ENCODE data around the gene KBTBD4. TPM values are rescaled to one million over a fixed set of nuclear protein-coding genes. Genes with fewer than 3 reads are reported as not detected.

KBTBD4 gene
- total RNA-seq, 1 donor from 2014 or later = 12.9 TPM

GRCh38 chr11:47587723-47588326, 9.1 kb upstream of the KBTBD4 start:
- Mint-ChIP-seq H3K4me1 (ENCODE audit: low read depth) (no peaks in the 10 kb centered on the region), H3K9me3 (ENCODE audit: low read depth) (no peaks in the 10 kb centered on the region), H3K4me3 (ENCODE audit: unreplicated experiment) (no peak overlapping the region), H3K27me3 (ENCODE audit: low read depth) (peaks cover 10% of the 10 kb centered on the region), H3K27ac (ENCODE audit: unreplicated experiment) (no peak overlapping the region), H3K36me3 (ENCODE audit: low read depth) (peaks cover 13% of the 10 kb centered on the region)
- peak; percentile 89 for DNase-seq (ENCODE audit: low spot score)
- no peak for TF ChIP-seq CTCF (IDR thresholded peaks at IDR 0.05)

GRCh38 chr11:47587039-47587716, 8.4 kb upstream of the KBTBD4 start:
- DNase-seq (ENCODE audit: low spot score) = peak; percentile 83
- Mint-ChIP-seq H3K27me3 (ENCODE audit: low read depth) (peaks cover 3% of the 10 kb centered on the region), H3K36me3 (ENCODE audit: low read depth) (peaks cover 19% of the 10 kb centered on the region), H3K4me1 (ENCODE audit: low read depth) (no peaks in the 10 kb centered on the region), H3K4me3 (ENCODE audit: unreplicated experiment) (no peak overlapping the region), H3K9me3 (ENCODE audit: low read depth) (no peaks in the 10 kb centered on the region), H3K27ac (ENCODE audit: unreplicated experiment) (no peak overlapping the region)
- no peak for TF ChIP-seq CTCF (IDR thresholded peaks at IDR 0.05)

- H3K4me1 Mint-ChIP-seq (ENCODE audit: low read depth) = no peaks in the 10 kb centered on the region
- H3K27me3 Mint-ChIP-seq (ENCODE audit: low read depth) = no peaks in the 10 kb centered on the region
- peak; percentile 67 for DNase-seq (ENCODE audit: low spot score)
- no peak for TF ChIP-seq CTCF (IDR thresholded peaks at IDR 0.05)
- H3K9me3 Mint-ChIP-seq (ENCODE audit: low read depth) = no peaks in the 10 kb centered on the region
- H3K27ac Mint-ChIP-seq (ENCODE audit: unreplicated experiment) = no peak within 1 kb of the TSS
- peaks cover 19% of the 10 kb centered on the region for H3K36me3 Mint-ChIP-seq (ENCODE audit: low read depth)
- H3K4me3 Mint-ChIP-seq (ENCODE audit: unreplicated experiment) = no peak within 1 kb of the TSS
Measured at GRCh38 chr11:47586098-47586855, 7.5 kb upstream of the KBTBD4 start, which contains the start of gene FAM180B. Gene FAM180B, plus strand, starts transcription at chr11:47586678. Its CDS starts 91 bp downstream, at chr11:47586769.

- Mint-ChIP-seq H3K27ac (ENCODE audit: unreplicated experiment) (no peak overlapping the region), H3K4me1 (ENCODE audit: low read depth) (peaks cover 15% of the 10 kb centered on the region), H3K4me3 (ENCODE audit: unreplicated experiment) (no peak overlapping the region), H3K9me3 (ENCODE audit: low read depth) (no peaks in the 10 kb centered on the region), H3K27me3 (ENCODE audit: low read depth) (no peaks in the 10 kb centered on the region), H3K36me3 (ENCODE audit: low read depth) (peaks cover 21% of the 10 kb centered on the region)
- TF ChIP-seq CTCF (IDR thresholded peaks at IDR 0.05) = no peak
- DNase-seq (ENCODE audit: low spot score) = peak; percentile 22
Measured at GRCh38 chr11:47583844-47584243, 5.1 kb upstream of the KBTBD4 start.

- H3K36me3 Mint-ChIP-seq (ENCODE audit: low read depth) = peaks cover 12% of the 10 kb centered on the region
- peak overlapping the region; percentile 99 for H3K27ac Mint-ChIP-seq (ENCODE audit: unreplicated experiment)
- peak overlapping the region; percentile 98 for H3K4me3 Mint-ChIP-seq (ENCODE audit: unreplicated experiment)
- peak; percentile 41 for DNase-seq (ENCODE audit: low spot score)
- no peaks in the 10 kb centered on the region for H3K9me3 Mint-ChIP-seq (ENCODE audit: low read depth)
- no peaks in the 10 kb centered on the region for H3K27me3 Mint-ChIP-seq (ENCODE audit: low read depth)
- TF ChIP-seq CTCF (IDR thresholded peaks at IDR 0.05) = no peak
- peaks cover 43% of the 10 kb centered on the region for H3K4me1 Mint-ChIP-seq (ENCODE audit: low read depth)
Measured at GRCh38 chr11:47577460-47578041, 1.2 kb downstream of the KBTBD4 start.

All from chondrocyte (in vitro differentiated cells).